Fibroblast of gingiva (primary cell): ENCODE results near the gene ANO9.
"Not testable (repeated sequence)": the region's sequence is repeated elsewhere in the genome, so short reads cannot be mapped to it uniquely, and the experiment has no call there.

Experiments
- DNase-seq: peaks from one replicate; pipeline ENCODE4 v3.0.0-alpha.2; 2011; ENCODE audit warnings: low read depth

The ANO9 gene

GRCh38 chr11:451738-452137, 9.9 kb upstream of the ANO9 start:
- DNase-seq: no peak

- peak; percentile 53 for DNase-seq
Measured at GRCh38 chr11:450809-451451, 9.1 kb upstream of the ANO9 start.

GRCh38 chr11:449889-450808, 8.3 kb upstream of the ANO9 start, which contains the start of gene PTDSS2:
PTDSS2 (plus strand) TSS chr11:450279; CDS start chr11:450456, 177 bp downstream.
- DNase-seq: peak; percentile 96

GRCh38 chr11:447923-448731, 6.3 kb upstream of the ANO9 start:
- peak; percentile 88 for DNase-seq

- DNase-seq: no peak
Measured at GRCh38 chr11:446891-447290, 5.1 kb upstream of the ANO9 start.

GRCh38 chr11:445765-446588, 4.2 kb upstream of the ANO9 start:
- no peak for DNase-seq

GRCh38 chr11:444396-445144, 2.8 kb upstream of the ANO9 start:
- no peak for DNase-seq

GRCh38 chr11:443542-444199, 1.9 kb upstream of the ANO9 start:
- no peak for DNase-seq

GRCh38 chr11:442611-443081, 835 bp upstream of the ANO9 start:
- DNase-seq: no peak

GRCh38 chr11:441043-441417, 781 bp downstream of the ANO9 start:
- no peak for DNase-seq

GRCh38 chr11:440065-441042, 1.5 kb downstream of the ANO9 start:
- DNase-seq: no peak

GRCh38 chr11:439315-440064, 2.3 kb downstream of the ANO9 start:
- DNase-seq: no peak

GRCh38 chr11:438101-438844, 3.5 kb downstream of the ANO9 start:
- no peak for DNase-seq

- DNase-seq: no peak
Measured at GRCh38 chr11:437228-437870, 4.5 kb downstream of the ANO9 start.

GRCh38 chr11:434999-435740, 6.6 kb downstream of the ANO9 start:
- DNase-seq: not testable (repeated sequence)

GRCh38 chr11:434496-434895, 7.3 kb downstream of the ANO9 start:
- DNase-seq: no peak
